ENCODE data around the gene TSPAN4.

The TSPAN4 gene

DNA sequence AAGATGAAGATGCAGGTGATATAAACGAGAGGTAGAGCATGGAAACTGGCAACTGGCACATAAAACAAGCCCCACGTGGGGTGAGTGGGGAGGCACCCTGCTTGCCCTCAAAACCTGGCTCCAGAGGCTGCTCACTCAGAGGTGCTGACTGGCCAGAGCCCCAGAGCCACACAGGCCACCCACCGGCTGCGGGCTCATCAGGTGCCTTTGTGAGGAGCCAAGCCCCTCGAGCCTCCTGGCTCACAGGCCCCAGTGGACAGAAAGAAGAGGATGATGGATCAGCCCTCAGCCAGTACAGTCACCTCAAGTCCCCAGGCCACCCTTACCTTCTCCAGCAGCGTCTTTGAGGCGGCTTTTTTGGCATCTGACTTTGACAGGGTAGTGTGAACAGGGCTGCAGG lies 61.7 kb downstream of the TSPAN4 start:
- TF ChIP-seq, protein P1, sequence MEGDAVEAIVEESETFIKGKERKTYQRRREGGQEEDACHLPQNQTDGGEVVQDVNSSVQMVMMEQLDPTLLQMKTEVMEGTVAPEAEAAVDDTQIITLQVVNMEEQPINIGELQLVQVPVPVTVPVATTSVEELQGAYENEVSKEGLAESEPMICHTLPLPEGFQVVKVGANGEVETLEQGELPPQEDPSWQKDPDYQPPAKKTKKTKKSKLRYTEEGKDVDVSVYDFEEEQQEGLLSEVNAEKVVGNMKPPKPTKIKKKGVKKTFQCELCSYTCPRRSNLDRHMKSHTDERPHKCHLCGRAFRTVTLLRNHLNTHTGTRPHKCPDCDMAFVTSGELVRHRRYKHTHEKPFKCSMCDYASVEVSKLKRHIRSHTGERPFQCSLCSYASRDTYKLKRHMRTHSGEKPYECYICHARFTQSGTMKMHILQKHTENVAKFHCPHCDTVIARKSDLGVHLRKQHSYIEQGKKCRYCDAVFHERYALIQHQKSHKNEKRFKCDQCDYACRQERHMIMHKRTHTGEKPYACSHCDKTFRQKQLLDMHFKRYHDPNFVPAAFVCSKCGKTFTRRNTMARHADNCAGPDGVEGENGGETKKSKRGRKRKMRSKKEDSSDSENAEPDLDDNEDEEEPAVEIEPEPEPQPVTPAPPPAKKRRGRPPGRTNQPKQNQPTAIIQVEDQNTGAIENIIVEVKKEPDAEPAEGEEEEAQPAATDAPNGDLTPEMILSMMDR (IDR thresholded peaks at IDR 0.05; ENCODE audit: low read depth, low read length, missing control alignments) = no peak
- DNase-seq (ENCODE audit: low read depth) = no peak
- H3K4me3 ChIP-seq (ENCODE audit: low read depth, low read length) = no peak overlapping the region

DNA sequence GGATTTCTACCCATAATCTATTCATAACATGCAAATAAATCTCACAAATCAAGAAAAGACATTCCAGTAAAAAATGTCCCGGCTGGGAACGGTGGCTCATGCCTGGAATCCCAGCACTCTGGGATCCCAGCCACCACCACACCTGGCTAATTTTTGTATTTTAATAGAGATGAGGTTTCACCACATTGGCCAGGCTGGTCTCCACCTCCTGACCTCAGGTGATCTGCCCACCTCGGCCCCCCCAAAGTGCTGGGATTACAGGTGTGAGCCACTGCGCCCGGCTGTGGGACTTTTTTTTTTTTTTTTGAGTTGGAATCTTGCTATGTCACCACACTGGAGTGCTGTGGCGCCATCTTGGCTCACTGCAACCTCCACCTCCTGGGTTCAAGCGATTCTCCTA lies 63.3 kb downstream of the TSPAN4 start:
- no peak for DNase-seq (ENCODE audit: low read depth)
- H3K4me3 ChIP-seq (ENCODE audit: low read depth, low read length) = no peak overlapping the region
- TF ChIP-seq, protein P1 (IDR thresholded peaks at IDR 0.05; ENCODE audit: low read depth, low read length, missing control alignments) = no peak

DNA sequence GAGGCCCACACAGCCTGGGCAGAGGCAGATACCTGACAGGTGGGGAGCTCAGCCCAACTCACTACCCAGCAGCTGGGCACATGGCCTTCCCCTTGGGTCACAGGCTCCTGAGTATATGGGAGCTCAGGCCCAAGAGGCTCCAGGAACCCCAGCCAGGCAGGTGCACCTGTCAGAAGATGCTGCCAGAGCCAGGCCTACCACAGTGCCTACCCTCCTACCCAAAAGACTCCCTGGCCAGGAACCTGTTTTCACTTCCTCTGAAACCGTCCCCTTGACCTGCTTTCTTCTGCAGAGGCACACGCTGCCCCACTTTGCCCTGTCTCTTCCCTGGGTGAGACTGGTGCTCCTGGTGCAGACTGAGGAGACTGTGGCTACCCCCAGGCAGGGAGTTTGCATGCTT lies 65.0 kb downstream of the TSPAN4 start:
- DNase-seq (ENCODE audit: low read depth) = no peak
- no peak overlapping the region for H3K4me3 ChIP-seq (ENCODE audit: low read depth, low read length)
- TF ChIP-seq, protein P1 (IDR thresholded peaks at IDR 0.05; ENCODE audit: low read depth, low read length, missing control alignments) = no peak

DNA sequence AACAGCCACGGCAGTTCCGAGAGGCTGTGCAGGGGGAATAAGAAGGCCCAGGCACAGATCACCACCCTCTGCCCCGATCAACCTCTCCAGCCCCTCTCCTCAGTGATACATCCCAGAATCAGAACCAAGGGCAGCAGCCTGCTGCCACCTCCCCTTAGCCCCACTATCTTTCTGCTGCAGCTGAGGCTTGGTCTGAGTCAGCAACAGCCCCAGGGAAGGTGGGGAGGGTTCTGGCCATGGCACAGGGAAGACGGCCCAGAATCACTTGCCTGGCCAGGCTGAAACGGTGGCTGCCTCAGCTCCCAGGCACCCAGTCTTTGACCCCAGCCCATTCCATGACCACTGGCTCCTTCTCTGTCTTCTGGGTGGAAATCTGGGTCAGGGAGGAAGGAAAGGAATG lies 65.6 kb downstream of the TSPAN4 start:
- TF ChIP-seq, protein P1 (IDR thresholded peaks at IDR 0.05; ENCODE audit: low read depth, low read length, missing control alignments) = no peak
- H3K4me3 ChIP-seq (ENCODE audit: low read depth, low read length) = no peak overlapping the region
- DNase-seq (ENCODE audit: low read depth) = no peak

DNA sequence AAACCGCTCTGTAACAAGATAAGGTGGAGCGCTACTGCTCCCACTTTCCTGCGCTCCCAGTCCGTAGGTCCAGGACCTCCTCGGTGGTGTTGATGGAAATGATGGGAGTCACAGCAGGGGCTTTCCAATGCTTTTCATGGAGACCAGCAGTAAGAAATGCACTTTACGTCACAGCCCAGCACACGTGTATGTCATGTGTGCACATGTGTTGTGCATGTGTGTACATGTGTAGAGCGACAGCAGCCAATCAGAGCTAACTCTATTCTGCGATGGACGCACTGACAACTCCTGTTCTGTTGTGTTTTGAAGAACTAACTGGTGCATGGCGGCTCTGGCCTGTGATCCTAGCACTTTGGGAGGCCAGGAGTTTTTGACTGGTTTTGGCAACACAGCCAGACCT lies 66.8 kb downstream of the TSPAN4 start:
- TF ChIP-seq, protein P1 (IDR thresholded peaks at IDR 0.05; ENCODE audit: low read depth, low read length, missing control alignments) = no peak
- DNase-seq (ENCODE audit: low read depth) = no peak
- peak overlapping the region; percentile 93; the same call in 1 of the 2 replicates for H3K4me3 ChIP-seq (ENCODE audit: low read depth, low read length)

DNA sequence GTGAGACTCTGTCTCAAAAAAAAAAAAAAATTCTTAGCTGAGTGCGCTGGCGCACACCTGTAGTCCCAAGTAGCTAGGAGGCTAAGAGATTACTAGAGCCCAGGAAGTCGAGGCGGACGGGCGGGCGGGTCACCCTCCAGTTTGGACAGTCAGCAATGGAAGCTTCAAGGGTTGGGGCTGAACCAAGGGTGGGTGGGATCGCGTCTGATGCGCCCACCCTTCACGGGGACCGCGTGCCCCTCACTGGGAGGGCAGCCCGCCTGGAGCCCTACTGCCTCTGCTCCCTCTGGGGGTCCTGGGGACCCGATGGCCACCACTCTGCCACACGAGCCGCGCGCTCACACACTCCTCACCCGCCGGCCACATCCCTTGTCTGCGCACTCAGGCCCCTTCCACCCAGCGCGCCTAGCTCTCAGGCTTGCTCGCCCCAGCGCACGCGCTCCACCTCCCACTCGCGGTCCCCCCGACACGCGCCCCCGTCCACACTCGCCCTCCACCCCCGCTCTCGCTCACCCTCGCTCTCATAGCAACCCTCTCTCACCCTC lies 67.5 kb downstream of the TSPAN4 start:
- no peak for DNase-seq (ENCODE audit: low read depth)
- TF ChIP-seq, protein P1 (IDR thresholded peaks at IDR 0.05; ENCODE audit: low read depth, low read length, missing control alignments) = no peak
- H3K4me3 ChIP-seq (ENCODE audit: low read depth, low read length) = peak overlapping the region; percentile 93

DNA sequence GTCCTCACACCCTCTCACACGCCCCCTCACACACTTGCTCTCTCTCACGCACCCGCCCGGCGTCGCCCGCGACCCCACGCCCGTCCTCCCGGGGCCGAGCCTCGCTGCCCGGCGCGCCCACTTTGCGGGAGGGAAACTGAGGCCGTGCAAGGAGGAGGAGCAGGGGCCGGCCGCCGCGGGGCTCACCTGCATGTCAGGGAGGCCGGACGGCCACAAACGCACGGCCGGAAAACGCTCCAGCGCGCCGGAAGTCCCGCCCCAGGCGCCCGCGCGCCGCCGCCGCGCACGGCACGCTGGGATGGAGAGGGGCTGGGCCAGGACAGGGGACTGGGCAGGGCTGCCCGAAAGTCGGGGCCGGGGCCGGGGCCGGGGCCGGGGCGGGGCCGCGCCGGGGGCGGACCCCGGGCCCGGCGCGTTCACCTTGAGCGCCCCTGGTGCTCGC lies 68.0 kb downstream of the TSPAN4 start, which contains the start of gene CHID1:
TSS of gene CHID1 (minus strand) at position 222 of the 442 bp plus-strand sequence. CDS start 5,994 bp downstream, outside the sequence.
- H3K4me3 ChIP-seq (ENCODE audit: low read depth, low read length) = peak within 1 kb of the TSS; percentile 93
- DNase-seq (ENCODE audit: low read depth) = peak; percentile 39
- TF ChIP-seq, protein P1 (IDR thresholded peaks at IDR 0.05; ENCODE audit: low read depth, low read length, missing control alignments) = no peak
